OCI-LY7 (cell line): ENCODE results near the gene CDK7.
"Not testable (repeated sequence)": the region's sequence is repeated elsewhere in the genome, so short reads cannot be mapped to it uniquely, and the experiment has no call there.

ENCODE experiments used
- EZH2phosphoT487 ChIP-seq: fragments of 200-600 bp; sonication (generic); IDR thresholded peaks from 2 replicates; pipeline ENCODE4 v1.6.1; 2018; ENCODE audit warnings: low read depth, borderline replicate concordance, mild to moderate bottlenecking, mixed run types, antibody characterized with exemption, low read length, moderate library complexity, mixed read lengths
- TF ChIP-seq, protein P1 (sequence below): fragments of 200-600 bp; sonication (generic); conservative IDR thresholded peaks from 2 replicates; pipeline ENCODE4 v1.5.1; 2014; ENCODE audit warnings: mild to moderate bottlenecking, antibody characterized with exemption, low read length, moderate library complexity, mixed read lengths

DNA sequence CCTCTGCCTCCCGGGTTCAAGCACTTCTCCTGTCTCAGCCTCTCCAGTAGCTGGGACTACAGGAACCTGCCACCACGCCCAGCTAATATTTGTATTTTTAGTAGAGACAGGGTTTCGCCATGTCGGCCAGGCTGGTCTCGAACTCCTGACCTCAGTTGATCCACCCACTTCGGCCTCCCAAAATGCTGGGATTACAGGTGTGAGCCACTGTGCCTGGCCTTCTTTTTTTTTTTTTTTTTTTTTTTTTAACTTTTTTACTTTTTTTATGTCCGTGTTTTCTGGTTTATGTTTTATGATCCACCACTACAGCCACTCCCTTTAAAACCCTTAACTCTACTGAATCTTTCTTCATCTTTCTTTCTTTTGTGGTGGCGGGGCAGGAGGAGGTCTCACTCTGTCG is 2.0 kb downstream of the CDK7 start:
- TF ChIP-seq, protein P1, sequence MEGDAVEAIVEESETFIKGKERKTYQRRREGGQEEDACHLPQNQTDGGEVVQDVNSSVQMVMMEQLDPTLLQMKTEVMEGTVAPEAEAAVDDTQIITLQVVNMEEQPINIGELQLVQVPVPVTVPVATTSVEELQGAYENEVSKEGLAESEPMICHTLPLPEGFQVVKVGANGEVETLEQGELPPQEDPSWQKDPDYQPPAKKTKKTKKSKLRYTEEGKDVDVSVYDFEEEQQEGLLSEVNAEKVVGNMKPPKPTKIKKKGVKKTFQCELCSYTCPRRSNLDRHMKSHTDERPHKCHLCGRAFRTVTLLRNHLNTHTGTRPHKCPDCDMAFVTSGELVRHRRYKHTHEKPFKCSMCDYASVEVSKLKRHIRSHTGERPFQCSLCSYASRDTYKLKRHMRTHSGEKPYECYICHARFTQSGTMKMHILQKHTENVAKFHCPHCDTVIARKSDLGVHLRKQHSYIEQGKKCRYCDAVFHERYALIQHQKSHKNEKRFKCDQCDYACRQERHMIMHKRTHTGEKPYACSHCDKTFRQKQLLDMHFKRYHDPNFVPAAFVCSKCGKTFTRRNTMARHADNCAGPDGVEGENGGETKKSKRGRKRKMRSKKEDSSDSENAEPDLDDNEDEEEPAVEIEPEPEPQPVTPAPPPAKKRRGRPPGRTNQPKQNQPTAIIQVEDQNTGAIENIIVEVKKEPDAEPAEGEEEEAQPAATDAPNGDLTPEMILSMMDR = not testable (repeated sequence)
- TF ChIP-seq EZH2phosphoT487 = not testable (repeated sequence)
